ENCODE data around the gene MTUS2. TPM values are rescaled to one million over a fixed set of nuclear protein-coding genes. Genes with fewer than 3 reads are reported as not detected.

The MTUS2 gene
- total RNA-seq, 1 experiment from 2014 or later, result 1.7 TPM

DNA sequence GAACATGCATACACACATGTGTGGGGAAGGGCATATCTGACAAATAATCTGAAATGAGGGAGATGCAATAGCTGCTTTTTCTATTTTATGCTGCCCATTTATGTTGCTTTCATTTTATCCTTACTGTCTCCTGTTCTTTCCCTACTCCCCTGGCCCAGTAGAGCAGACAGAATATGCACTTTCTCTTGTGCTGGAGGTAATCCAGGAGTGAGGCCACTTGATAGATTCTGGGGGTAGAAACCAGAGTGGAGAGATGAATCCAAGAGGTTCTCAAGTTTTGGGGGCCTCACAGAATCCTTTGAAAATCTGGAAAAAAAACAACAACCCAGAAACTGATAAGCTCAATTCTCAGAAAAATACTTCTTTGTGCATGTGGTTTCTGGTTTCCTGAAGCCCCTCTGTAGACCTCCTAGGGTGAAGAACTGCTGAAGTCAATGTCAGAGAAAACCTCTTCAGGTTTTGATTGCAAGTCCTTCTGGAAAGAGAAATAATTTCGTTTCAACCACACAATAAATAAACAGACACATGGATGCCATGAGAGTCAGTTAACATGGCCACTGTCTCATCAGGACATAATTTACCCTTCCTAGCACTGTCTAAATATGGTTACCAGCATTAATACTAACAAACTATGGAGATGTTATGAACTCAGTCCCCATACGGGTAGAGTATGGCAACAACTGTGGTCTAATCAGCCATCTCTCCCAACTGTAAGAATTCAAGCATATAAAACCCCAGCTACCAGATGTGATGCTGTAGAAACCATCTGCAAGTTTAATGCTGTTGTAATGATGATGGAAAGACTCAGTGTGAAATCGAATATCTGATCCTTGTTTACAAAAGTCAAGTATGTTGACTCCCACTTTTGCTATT, 419.8 kb downstream of the MTUS2 start:
- Histone ChIP-seq H3K9me3 (no peaks in the 10 kb centered on the region), H3K27me3 (replicated peaks; ENCODE audit: control insufficient read depth, insufficient read depth, low read length) (no peaks in the 10 kb centered on the region), H3K36me3 (ENCODE audit: control insufficient read depth, insufficient read depth, low read length) (no peaks in the 10 kb centered on the region), H3K4me1 (no peaks in the 10 kb centered on the region), H3K4me3 (ENCODE audit: low read depth, low read length) (no peak overlapping the region)
- Mint-ChIP-seq H3K9me3 (ENCODE audit: unreplicated experiment) (no peaks in the 10 kb centered on the region), H3K27me3 (ENCODE audit: insufficient read depth, unreplicated experiment) (peaks cover 38% of the 10 kb centered on the region), H3K4me3 (ENCODE audit: unreplicated experiment) (no peak overlapping the region), H3K4me1 (ENCODE audit: low read depth, unreplicated experiment) (no peaks in the 10 kb centered on the region), H3K36me3 (ENCODE audit: insufficient read depth, unreplicated experiment) (no peaks in the 10 kb centered on the region), H3K27ac (ENCODE audit: unreplicated experiment) (no peak overlapping the region)
- intact Hi-C loops (cut with micrococcal nuclease; ENCODE audit: unreplicated experiment), result no loop called here
- POLR2A ChIA-PET, result no interaction called here
- no TSS peak for BruUV-seq (replicated peaks)
- no peak for DNase-seq
- CTCF ChIA-PET, result no interaction called here
- TF ChIP-seq, protein P1, sequence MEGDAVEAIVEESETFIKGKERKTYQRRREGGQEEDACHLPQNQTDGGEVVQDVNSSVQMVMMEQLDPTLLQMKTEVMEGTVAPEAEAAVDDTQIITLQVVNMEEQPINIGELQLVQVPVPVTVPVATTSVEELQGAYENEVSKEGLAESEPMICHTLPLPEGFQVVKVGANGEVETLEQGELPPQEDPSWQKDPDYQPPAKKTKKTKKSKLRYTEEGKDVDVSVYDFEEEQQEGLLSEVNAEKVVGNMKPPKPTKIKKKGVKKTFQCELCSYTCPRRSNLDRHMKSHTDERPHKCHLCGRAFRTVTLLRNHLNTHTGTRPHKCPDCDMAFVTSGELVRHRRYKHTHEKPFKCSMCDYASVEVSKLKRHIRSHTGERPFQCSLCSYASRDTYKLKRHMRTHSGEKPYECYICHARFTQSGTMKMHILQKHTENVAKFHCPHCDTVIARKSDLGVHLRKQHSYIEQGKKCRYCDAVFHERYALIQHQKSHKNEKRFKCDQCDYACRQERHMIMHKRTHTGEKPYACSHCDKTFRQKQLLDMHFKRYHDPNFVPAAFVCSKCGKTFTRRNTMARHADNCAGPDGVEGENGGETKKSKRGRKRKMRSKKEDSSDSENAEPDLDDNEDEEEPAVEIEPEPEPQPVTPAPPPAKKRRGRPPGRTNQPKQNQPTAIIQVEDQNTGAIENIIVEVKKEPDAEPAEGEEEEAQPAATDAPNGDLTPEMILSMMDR (IDR thresholded peaks at IDR 0.05; ENCODE audit: insufficient read depth in 1 of 2, low read depth in 1 of 2, low read length in 1 of 2, severe bottlenecking in 1 of 2, unreplicated experiment in 1 of 2), result no peak

DNA sequence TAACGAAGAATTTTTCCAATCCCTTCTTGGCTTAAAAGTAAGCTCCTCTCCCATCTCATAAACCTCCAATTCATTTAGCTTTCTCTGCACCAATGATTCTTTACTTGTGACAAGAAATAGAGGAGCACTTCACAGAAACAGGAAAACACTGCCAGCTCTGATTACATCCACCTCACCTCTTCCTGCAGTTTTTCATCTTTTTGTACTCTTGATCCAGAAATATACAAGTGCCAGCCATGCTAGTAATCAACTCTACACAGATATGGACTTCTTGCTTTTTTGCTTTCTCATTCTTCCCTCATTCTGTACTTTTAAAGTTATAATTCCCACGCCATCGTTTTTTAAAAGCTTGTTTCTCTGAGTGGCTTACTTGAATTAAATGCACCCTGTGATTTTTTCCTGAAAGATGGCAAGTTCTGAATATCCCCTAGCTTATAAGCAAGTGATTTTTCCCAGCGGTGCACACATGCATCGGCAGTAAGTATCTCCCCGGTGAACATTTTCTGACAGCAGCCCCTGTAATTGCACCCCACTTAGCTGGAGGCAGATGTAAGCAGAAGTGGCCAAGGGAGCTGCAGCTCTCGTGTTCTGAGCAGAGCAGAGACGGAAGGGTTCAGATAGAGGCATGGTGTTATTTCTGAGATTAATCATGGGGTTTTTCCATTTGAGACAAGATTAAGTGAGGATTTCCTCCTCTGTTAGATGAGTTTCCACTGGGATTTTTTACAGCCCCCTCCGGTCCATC, 434.7 kb downstream of the MTUS2 start:
- Histone ChIP-seq H3K9me3 (no peaks in the 10 kb centered on the region), H3K4me3 (ENCODE audit: low read depth, low read length) (no peak overlapping the region), H3K36me3 (ENCODE audit: control insufficient read depth, insufficient read depth, low read length) (no peaks in the 10 kb centered on the region), H3K27me3 (replicated peaks; ENCODE audit: control insufficient read depth, insufficient read depth, low read length) (no peaks in the 10 kb centered on the region), H3K4me1 (no peaks in the 10 kb centered on the region)
- POLR2A ChIA-PET, result no interaction called here
- no peaks in the 10 kb centered on the region for H3K4me1 Mint-ChIP-seq (ENCODE audit: low read depth, unreplicated experiment)
- no peak overlapping the region for H3K4me3 Mint-ChIP-seq (ENCODE audit: unreplicated experiment)
- BruUV-seq (replicated peaks), result no TSS peak
- CTCF ChIA-PET, result no interaction called here
- H3K36me3 Mint-ChIP-seq (ENCODE audit: insufficient read depth, unreplicated experiment), result no peaks in the 10 kb centered on the region
- no peak overlapping the region for H3K27ac Mint-ChIP-seq (ENCODE audit: unreplicated experiment)
- DNase-seq, result no peak
- TF ChIP-seq, protein P1 (IDR thresholded peaks at IDR 0.05; ENCODE audit: insufficient read depth in 1 of 2, low read depth in 1 of 2, low read length in 1 of 2, severe bottlenecking in 1 of 2, unreplicated experiment in 1 of 2), result no peak
- no peaks in the 10 kb centered on the region for H3K9me3 Mint-ChIP-seq (ENCODE audit: unreplicated experiment)
- intact Hi-C loops (cut with micrococcal nuclease; ENCODE audit: unreplicated experiment), result no loop called here
- H3K27me3 Mint-ChIP-seq (ENCODE audit: insufficient read depth, unreplicated experiment), result peaks cover 16% of the 10 kb centered on the region

DNA sequence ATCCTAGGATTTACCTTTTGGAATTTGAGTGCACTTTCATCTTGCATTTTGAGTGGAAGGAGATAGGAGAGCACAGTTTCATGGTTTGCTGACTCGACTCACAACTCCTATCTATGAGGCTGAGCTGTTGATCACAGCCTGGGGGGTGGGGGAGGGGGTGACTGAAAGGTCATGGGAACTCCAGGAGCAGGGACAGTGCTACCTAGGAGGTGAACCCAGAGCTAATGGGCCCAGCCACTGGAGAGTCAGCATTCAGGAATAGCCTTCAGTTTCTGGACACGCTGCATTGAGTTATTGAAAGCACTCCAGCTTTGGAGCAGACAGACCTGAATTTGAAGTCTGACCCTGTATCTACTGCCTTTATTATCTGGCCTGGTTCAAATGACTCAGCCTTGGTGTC, 435.4 kb downstream of the MTUS2 start:
- ChIA-PET POLR2A (no interaction called here), CTCF (no interaction called here)
- Mint-ChIP-seq H3K4me1 (ENCODE audit: low read depth, unreplicated experiment) (no peaks in the 10 kb centered on the region), H3K27me3 (ENCODE audit: insufficient read depth, unreplicated experiment) (peaks cover 16% of the 10 kb centered on the region), H3K36me3 (ENCODE audit: insufficient read depth, unreplicated experiment) (no peaks in the 10 kb centered on the region), H3K9me3 (ENCODE audit: unreplicated experiment) (no peaks in the 10 kb centered on the region), H3K27ac (ENCODE audit: unreplicated experiment) (no peak overlapping the region), H3K4me3 (ENCODE audit: unreplicated experiment) (no peak overlapping the region)
- BruUV-seq (replicated peaks), result no TSS peak
- Histone ChIP-seq H3K4me3 (ENCODE audit: low read depth, low read length) (no peak overlapping the region), H3K27me3 (replicated peaks; ENCODE audit: control insufficient read depth, insufficient read depth, low read length) (no peaks in the 10 kb centered on the region), H3K36me3 (ENCODE audit: control insufficient read depth, insufficient read depth, low read length) (no peaks in the 10 kb centered on the region), H3K9me3 (no peaks in the 10 kb centered on the region), H3K4me1 (no peaks in the 10 kb centered on the region)
- no peak for DNase-seq
- intact Hi-C loops (cut with micrococcal nuclease; ENCODE audit: unreplicated experiment), result no loop called here
- TF ChIP-seq, protein P1 (IDR thresholded peaks at IDR 0.05; ENCODE audit: insufficient read depth in 1 of 2, low read depth in 1 of 2, low read length in 1 of 2, severe bottlenecking in 1 of 2, unreplicated experiment in 1 of 2), result no peak
